SJCRH30 (cell line): ENCODE data around the gene PRPF6. TPM values are rescaled to one million over a fixed set of nuclear protein-coding genes. Genes with fewer than 3 reads are reported as not detected.
"Not testable (repeated sequence)": the region's sequence is repeated elsewhere in the genome, so short reads cannot be mapped to it uniquely, and the experiment has no call there.

ENCODE experiments used
- DNase-seq, 2 experiments: peaks; one replicate each; pipeline ENCODE4 v3.0.0-alpha.2; 2015 to 2020
- H3K27ac ChIP-seq: fragments of 250-450 bp; sonication (Bioruptor Pico); 2 replicates; pipeline ENCODE4 v1.5.1; 2020; ENCODE audit warnings: mild to moderate bottlenecking, moderate library complexity
- H3K27me3 ChIP-seq: fragments of 250-450 bp; sonication (Bioruptor Pico); 2 replicates; pipeline ENCODE4 v1.5.1; 2020; ENCODE audit warnings: mild to moderate bottlenecking, moderate library complexity
- H3K36me3 ChIP-seq: fragments of 250-450 bp; sonication (Bioruptor Pico); 2 replicates; pipeline ENCODE4 v1.5.1; 2020; ENCODE audit warnings: mild to moderate bottlenecking, moderate library complexity
- H3K4me1 ChIP-seq: fragments of 250-450 bp; sonication (Bioruptor Pico); 2 replicates; pipeline ENCODE4 v1.5.1; 2020; ENCODE audit warnings: mild to moderate bottlenecking, moderate library complexity
- H3K4me3 ChIP-seq: fragments of 250-450 bp; sonication (Bioruptor Pico); 2 replicates; pipeline ENCODE4 v1.5.1; 2020; ENCODE audit warnings: mild to moderate bottlenecking, moderate library complexity
- H3K9me3 ChIP-seq: fragments of 250-450 bp; sonication (Bioruptor Pico); replicated peaks from 2 replicates; pipeline ENCODE4 v1.5.1; 2020; ENCODE audit warnings: mild to moderate bottlenecking, moderate library complexity
- total RNA-seq: library from RNA; depleted of rRNA; stranded (reverse); fragments of >200 nt; shearing (Covaris generic); gene quantifications from 2 replicates; pipeline ENCODE4 v1.2.3, GENCODE V29; 2014

Gene PRPF6
- total RNA-seq, 1 experiment from 2014 or later = 70.1 TPM

DNA sequence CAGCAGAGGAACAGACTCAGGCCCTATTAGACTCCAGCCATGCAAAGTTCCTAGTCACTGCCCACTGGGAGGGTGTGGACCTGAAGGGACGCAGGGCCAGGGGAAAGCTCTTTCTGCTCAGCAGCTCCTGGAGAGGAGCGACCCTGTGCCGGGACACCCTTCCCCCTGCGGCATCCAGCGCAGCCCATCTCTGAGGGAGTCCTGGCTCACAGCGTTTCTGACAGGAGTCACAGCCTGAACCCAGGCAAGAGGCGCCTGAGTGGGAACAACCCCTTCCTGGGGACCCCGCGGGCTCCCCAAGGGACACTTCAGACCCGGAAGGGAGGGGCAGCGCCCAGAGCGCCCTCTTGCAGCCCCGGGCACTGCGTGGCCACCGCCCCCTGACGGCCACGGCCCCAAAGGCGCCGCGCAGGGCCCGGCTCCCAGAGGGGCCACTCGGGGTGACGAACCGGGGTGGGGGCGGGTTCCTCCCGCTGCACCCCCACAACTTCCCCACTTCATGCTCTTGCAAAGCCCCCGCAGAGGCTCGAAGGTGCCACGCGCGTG, 25.6 kb upstream of the PRPF6 start:
- peaks cover 12% of the 10 kb centered on the region for H3K4me1 ChIP-seq
- peak overlapping the region; percentile 94 for H3K4me3 ChIP-seq
- H3K27ac ChIP-seq = peak overlapping the region; percentile 86
- H3K27me3 ChIP-seq = no peaks in the 10 kb centered on the region
- H3K36me3 ChIP-seq = no peaks in the 10 kb centered on the region
- DNase-seq = peak; percentile 63 to 73
- H3K9me3 ChIP-seq = no peaks in the 10 kb centered on the region

DNA sequence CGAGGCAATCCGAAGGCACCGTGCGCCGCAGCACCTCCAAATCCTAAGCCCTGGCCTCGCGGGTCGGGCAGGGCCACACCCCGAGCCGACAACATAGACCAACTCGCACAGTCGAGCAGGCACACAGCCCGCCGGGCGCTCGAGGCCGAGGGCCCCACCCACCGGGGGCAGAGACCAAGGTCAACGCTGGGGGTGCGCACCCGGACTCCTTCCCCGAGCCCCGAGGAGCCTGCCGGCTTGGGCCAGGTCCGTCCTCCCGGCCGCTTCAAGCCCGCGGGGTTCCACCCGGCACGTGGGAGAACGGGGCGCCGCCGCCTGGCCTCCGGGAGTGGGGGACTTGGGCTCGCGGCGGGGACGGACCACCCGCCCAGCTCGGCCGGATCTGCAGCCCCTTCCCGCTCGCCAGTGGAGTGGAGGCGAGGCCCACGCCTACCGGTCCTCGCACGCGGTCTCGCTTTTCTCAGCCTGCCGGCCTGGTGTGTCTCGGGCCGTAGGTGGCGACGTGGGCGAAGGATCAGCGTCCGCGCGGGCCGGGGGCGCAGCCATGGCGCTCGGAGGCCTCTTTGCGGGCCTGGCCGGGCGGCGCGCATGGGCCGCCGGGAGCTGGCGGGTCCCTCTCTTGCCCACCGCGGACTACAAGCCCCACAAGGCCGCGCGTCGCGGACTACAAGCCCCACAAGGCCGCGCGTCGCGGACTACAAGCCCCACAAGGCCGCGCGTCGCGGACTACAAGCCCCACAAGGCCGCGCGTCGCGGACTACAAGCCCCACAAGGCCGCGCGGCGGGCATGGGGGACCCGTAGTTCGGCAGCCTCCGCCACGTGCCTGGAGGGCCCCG, 24.9 kb upstream of the PRPF6 start, which contains the start of gene UCKL1:
TSS of gene UCKL1 (minus strand) at position 590 of the 837 bp plus-strand sequence. CDS start at position 546, 44 bp downstream.
- no peaks in the 10 kb centered on the region for H3K36me3 ChIP-seq
- peak within 1 kb of the TSS; percentile 86 for H3K27ac ChIP-seq
- peak; percentile 94 to 97 for DNase-seq
- peaks cover 5% of the 10 kb centered on the region; the same call in 1 of the 2 replicates for H3K4me1 ChIP-seq
- no peaks in the 10 kb centered on the region for H3K9me3 ChIP-seq
- H3K27me3 ChIP-seq = no peaks in the 10 kb centered on the region
- peak within 1 kb of the TSS; percentile 94 for H3K4me3 ChIP-seq

DNA sequence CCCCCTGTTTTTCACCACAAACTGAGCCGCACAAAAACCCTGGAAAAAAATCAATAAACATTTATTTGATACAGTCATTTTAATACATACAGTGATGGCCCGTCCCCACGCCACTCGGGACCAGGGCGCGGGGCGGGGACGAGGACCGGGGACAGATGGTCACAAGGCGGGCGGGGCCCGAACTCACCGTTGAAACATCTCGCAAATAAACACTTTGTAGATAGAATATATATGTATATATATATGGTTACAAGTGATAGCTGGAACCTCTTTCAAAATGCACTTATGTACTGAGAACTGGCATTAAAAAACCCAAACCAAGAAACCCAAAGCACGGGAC, 24.3 kb upstream of the PRPF6 start:
- no peak overlapping the region for H3K27ac ChIP-seq
- H3K4me1 ChIP-seq = 0 out of 2 replicates have a peak, but pooled peaks cover 3% of the 10 kb centered on the region
- H3K36me3 ChIP-seq = peaks cover under 1% of the 10 kb centered on the region; the same call in 1 of the 2 replicates
- H3K27me3 ChIP-seq = no peaks in the 10 kb centered on the region
- DNase-seq = no peak
- H3K9me3 ChIP-seq = no peaks in the 10 kb centered on the region
- peak overlapping the region; percentile 94 for H3K4me3 ChIP-seq

- H3K9me3 ChIP-seq = no peaks in the 10 kb centered on the region
- DNase-seq = peak; percentile 58 to 61
- 0 out of 2 replicates have a peak, but pooled peaks cover 3% of the 10 kb centered on the region for H3K4me1 ChIP-seq
- H3K27me3 ChIP-seq = no peaks in the 10 kb centered on the region
- H3K36me3 ChIP-seq = peaks cover 6% of the 10 kb centered on the region; the same call in 1 of the 2 replicates
- H3K4me3 ChIP-seq = peak overlapping the region; percentile 94
- no peak overlapping the region for H3K27ac ChIP-seq
Measured at GRCh38 chr20:63957004-63957689, 23.8 kb upstream of the PRPF6 start.

- no peaks in the 10 kb centered on the region for H3K9me3 ChIP-seq
- DNase-seq = peak in 1 of 2 experiments; percentile 39
- no peaks in the 10 kb centered on the region for H3K27me3 ChIP-seq
- H3K36me3 ChIP-seq = peaks cover 10% of the 10 kb centered on the region; the same call in 1 of the 2 replicates
- no peak overlapping the region for H3K4me3 ChIP-seq
- H3K27ac ChIP-seq = no peak overlapping the region
- H3K4me1 ChIP-seq = 0 out of 2 replicates have a peak, but pooled peaks cover 3% of the 10 kb centered on the region
Measured at GRCh38 chr20:63957690-63958441, 23.1 kb upstream of the PRPF6 start.

- no peak for DNase-seq
- Histone ChIP-seq H3K9me3 (no peaks in the 10 kb centered on the region), H3K36me3 (peaks cover 13% of the 10 kb centered on the region; the same call in 1 of the 2 replicates), H3K4me1 (0 out of 2 replicates have a peak, but pooled peaks cover 3% of the 10 kb centered on the region), H3K27ac (no peak overlapping the region), H3K27me3 (no peaks in the 10 kb centered on the region), H3K4me3 (no peak overlapping the region)
Measured at GRCh38 chr20:63958471-63958870, 22.5 kb upstream of the PRPF6 start.

DNA sequence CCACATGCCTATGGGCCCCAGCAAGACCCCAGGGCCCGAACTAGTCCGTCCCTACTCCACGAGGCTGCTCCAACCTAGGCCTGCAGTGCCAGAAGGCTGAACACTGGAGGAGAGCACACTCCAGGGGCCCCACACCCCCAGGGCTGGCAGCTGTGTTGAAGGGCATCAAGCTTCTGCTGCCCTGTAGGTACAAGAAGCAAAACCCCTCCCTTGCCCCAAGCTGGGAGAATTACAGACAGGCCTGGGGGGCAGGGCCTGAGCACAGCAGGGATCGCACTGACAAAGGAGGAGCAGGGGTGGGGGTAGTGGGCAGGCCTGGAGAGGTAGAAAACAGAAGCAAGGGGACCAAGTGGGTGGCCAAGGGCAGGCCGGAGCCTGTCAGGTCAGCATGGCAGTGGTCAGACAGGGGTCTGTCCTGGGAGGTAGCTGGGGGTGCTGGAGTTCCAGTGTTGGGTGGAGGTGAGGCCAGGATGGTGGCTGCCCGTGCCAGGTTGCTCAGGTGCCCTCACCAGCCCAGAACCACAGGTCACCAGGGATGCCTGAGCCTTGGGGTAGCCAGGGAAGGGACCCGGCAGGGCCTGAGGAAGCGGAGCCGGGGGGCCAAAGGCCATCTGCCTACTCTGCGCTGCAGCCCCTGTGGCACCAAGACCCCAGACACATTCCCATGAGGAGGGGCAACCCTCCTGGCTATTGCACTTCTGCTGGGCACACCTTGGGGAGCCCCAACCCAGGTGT, 21.8 kb upstream of the PRPF6 start:
- no peak for DNase-seq
- Histone ChIP-seq H3K4me3 (no peak overlapping the region), H3K9me3 (no peaks in the 10 kb centered on the region), H3K36me3 (peaks cover 18% of the 10 kb centered on the region; the same call in 1 of the 2 replicates), H3K27me3 (no peaks in the 10 kb centered on the region), H3K27ac (no peak overlapping the region), H3K4me1 (0 out of 2 replicates have a peak, but pooled peaks cover 3% of the 10 kb centered on the region)

- no peaks in the 10 kb centered on the region for H3K27me3 ChIP-seq
- H3K36me3 ChIP-seq = peaks cover 18% of the 10 kb centered on the region; the same call in 1 of the 2 replicates
- 0 out of 2 replicates have a peak, but pooled peaks cover 3% of the 10 kb centered on the region for H3K4me1 ChIP-seq
- no peaks in the 10 kb centered on the region for H3K9me3 ChIP-seq
- H3K27ac ChIP-seq = no peak overlapping the region
- no peak for DNase-seq
- H3K4me3 ChIP-seq = no peak overlapping the region
Measured at GRCh38 chr20:63959699-63960075, 21.2 kb upstream of the PRPF6 start.

GRCh38 chr20:63960654-63961621, 20.0 kb upstream of the PRPF6 start:
- H3K27me3 ChIP-seq, H3K4me1 ChIP-seq, DNase-seq, H3K27ac ChIP-seq, H3K4me3 ChIP-seq, H3K9me3 ChIP-seq: not testable (repeated sequence)
- peaks cover 18% of the 10 kb centered on the region; the same call in 1 of the 2 replicates for H3K36me3 ChIP-seq

- Histone ChIP-seq H3K27me3 (no peaks in the 10 kb centered on the region; the same call in 1 of the 2 replicates), H3K36me3 (peaks cover 24% of the 10 kb centered on the region), H3K4me1 (no peaks in the 10 kb centered on the region), H3K9me3 (no peaks in the 10 kb centered on the region), H3K27ac (no peak overlapping the region), H3K4me3 (no peak overlapping the region)
- no peak for DNase-seq
Measured at GRCh38 chr20:63961664-63962425, 19.1 kb upstream of the PRPF6 start.

GRCh38 chr20:63962426-63963347, 18.2 kb upstream of the PRPF6 start:
- H3K9me3 ChIP-seq = no peaks in the 10 kb centered on the region
- H3K27me3 ChIP-seq = no peaks in the 10 kb centered on the region; the same call in 1 of the 2 replicates
- no peak overlapping the region for H3K27ac ChIP-seq
- no peaks in the 10 kb centered on the region for H3K4me1 ChIP-seq
- peaks cover 24% of the 10 kb centered on the region for H3K36me3 ChIP-seq
- DNase-seq = no peak
- H3K4me3 ChIP-seq = no peak overlapping the region
